A673 (cell line): ENCODE results near the gene ACSF2. TPM values are rescaled to one million over a fixed set of nuclear protein-coding genes. Genes with fewer than 3 reads are reported as not detected.

ENCODE experiments used
- BruUV-seq: library from RNA; stranded (reverse); fragments of 400-500 nt; replicated peaks from 2 replicates; lab custom pipeline; 2021; lab: Mats Ljungman, UMichigan
- CTCF ChIA-PET: fragments of 300-600 bp; sonication (Branson Sonifier 250); formaldehyde crosslinking; loops from one replicate; lab custom pipeline; 2022; ENCODE audit warnings: antibody characterized with exemption; lab: Charles Lee
- POLR2A ChIA-PET: fragments of 300-600 bp; sonication (Branson Sonifier 250); formaldehyde crosslinking; loops from one replicate; lab custom pipeline; 2022; ENCODE audit warnings: antibody characterized with exemption; ENCODE audit not compliant: low non-redundant PET; lab: Charles Lee
- DNase-seq: peaks from one replicate; pipeline ENCODE4 v3.0.0-alpha.2; 2015; ENCODE audit warnings: low spot score
- H3K27ac ChIP-seq: fragments of 200-600 bp; sonication (generic); 2 replicates; pipeline ENCODE4 v1.5.1; 2016; ENCODE audit warnings: mixed run types, low read depth, mild to moderate bottlenecking, mixed read lengths, antibody characterized with exemption, low read length; ENCODE audit not compliant: poor library complexity, severe bottlenecking
- H3K27me3 ChIP-seq: fragments of 200-600 bp; sonication (generic); replicated peaks from 2 replicates; pipeline ENCODE4 v1.6.1; 2017; ENCODE audit warnings: mixed run types, low read depth, mild to moderate bottlenecking, mixed read lengths, antibody characterized with exemption, low read length; ENCODE audit not compliant: insufficient read depth, poor library complexity
- H3K36me3 ChIP-seq: fragments of 200-600 bp; sonication (generic); 2 replicates; pipeline ENCODE4 v1.6.1; 2016; ENCODE audit warnings: mixed run types, mild to moderate bottlenecking, mixed read lengths, antibody characterized with exemption, low read length; ENCODE audit not compliant: insufficient read depth, poor library complexity, severe bottlenecking
- H3K4me1 ChIP-seq: fragments of 200-600 bp; sonication (generic); 2 replicates; pipeline ENCODE4 v1.6.1; 2017; ENCODE audit warnings: mixed run types, mild to moderate bottlenecking, mixed read lengths, antibody characterized with exemption, low read length; ENCODE audit not compliant: insufficient read depth, poor library complexity, severe bottlenecking
- H3K4me3 ChIP-seq: fragments of 200-600 bp; sonication (generic); 2 replicates; pipeline ENCODE4 v1.5.1; 2016; ENCODE audit warnings: low read depth, mixed run types, mild to moderate bottlenecking, mixed read lengths, low read length; ENCODE audit not compliant: poor library complexity, severe bottlenecking
- H3K9me3 ChIP-seq: fragments of 200-600 bp; sonication (generic); 2 replicates; pipeline ENCODE4 v1.6.1; 2016; ENCODE audit warnings: mixed run types, low read depth, mild to moderate bottlenecking, mixed read lengths, antibody characterized with exemption, low read length; ENCODE audit not compliant: poor library complexity, severe bottlenecking
- EZH2 ChIP-seq: fragments of 200-600 bp; sonication (generic); IDR thresholded peaks from 2 replicates; pipeline ENCODE4 v1.6.1; 2017; ENCODE audit warnings: borderline replicate concordance, low read depth, mild to moderate bottlenecking, mixed read lengths, antibody characterized with exemption, low read length; ENCODE audit not compliant: poor library complexity, severe bottlenecking
- intact Hi-C: fragments of 100-400 bp; cut with micrococcal nuclease; formaldehyde crosslinking; loops from one replicate; pipeline ENCODE4 v1.10.0; 2022; ENCODE audit not compliant: unreplicated experiment
- total RNA-seq: library from RNA; stranded (reverse); gene quantifications from 2 replicates; pipeline ENCODE4 v1.2.3, GENCODE V29; 2021
- TF ChIP-seq, protein P1 (sequence below): fragments of 300-800, 200-600 bp; sonication (generic); conservative IDR thresholded peaks from 2 replicates; pipeline ENCODE4 v1.5.1; 2017; ENCODE audit warnings: low read depth, mild to moderate bottlenecking, antibody characterized with exemption, low read length, moderate library complexity, mixed read lengths

The ACSF2 gene
- total RNA-seq, 1 experiment from 2014 or later: 4.1 TPM

DNA sequence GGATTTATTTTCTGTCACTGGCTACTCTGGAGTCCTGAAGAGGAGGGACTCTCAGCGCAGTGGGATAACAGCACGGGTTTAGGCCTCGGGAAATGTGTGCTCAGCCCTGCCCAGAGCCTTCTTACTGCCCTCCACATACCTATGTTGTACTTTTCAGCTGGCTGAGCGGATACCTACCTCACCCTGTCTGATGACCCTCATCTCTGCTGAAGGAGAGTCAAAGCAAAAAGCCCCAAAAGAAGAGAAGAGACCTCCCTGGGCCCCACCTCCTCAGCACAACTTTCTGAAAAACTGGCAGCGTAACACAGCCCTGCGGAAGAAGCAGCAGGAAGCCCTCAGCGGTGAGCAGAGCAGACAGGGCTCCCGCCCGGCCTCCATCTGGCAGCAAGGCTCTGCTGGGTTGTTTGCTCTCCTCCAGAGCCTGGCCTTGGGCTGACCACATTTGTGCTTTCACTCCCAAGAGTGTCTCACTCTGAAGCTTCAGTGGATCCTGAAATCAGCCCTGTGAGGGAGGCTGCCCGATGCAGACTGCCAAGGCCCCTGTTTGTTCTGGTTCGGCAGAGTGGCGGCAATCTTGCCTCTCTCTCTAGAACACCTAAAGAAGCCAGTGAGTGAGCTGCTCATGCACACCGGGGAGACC, 92.5 kb downstream of the ACSF2 start:
- DNase-seq: no peak
- H3K9me3 ChIP-seq: no peaks in the 10 kb centered on the region
- no peak overlapping the region for H3K4me3 ChIP-seq
- TF ChIP-seq, protein P1, sequence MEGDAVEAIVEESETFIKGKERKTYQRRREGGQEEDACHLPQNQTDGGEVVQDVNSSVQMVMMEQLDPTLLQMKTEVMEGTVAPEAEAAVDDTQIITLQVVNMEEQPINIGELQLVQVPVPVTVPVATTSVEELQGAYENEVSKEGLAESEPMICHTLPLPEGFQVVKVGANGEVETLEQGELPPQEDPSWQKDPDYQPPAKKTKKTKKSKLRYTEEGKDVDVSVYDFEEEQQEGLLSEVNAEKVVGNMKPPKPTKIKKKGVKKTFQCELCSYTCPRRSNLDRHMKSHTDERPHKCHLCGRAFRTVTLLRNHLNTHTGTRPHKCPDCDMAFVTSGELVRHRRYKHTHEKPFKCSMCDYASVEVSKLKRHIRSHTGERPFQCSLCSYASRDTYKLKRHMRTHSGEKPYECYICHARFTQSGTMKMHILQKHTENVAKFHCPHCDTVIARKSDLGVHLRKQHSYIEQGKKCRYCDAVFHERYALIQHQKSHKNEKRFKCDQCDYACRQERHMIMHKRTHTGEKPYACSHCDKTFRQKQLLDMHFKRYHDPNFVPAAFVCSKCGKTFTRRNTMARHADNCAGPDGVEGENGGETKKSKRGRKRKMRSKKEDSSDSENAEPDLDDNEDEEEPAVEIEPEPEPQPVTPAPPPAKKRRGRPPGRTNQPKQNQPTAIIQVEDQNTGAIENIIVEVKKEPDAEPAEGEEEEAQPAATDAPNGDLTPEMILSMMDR: no peak
- no peak for TF ChIP-seq EZH2
- ChIA-PET CTCF (no interaction called here), POLR2A (no interaction called here)
- intact Hi-C loops: no loop called here
- BruUV-seq: no TSS peak
- H3K36me3 ChIP-seq: no peaks in the 10 kb centered on the region
- H3K4me1 ChIP-seq: no peaks in the 10 kb centered on the region
- H3K27me3 ChIP-seq: no peaks in the 10 kb centered on the region
- H3K27ac ChIP-seq: no peak overlapping the region

DNA sequence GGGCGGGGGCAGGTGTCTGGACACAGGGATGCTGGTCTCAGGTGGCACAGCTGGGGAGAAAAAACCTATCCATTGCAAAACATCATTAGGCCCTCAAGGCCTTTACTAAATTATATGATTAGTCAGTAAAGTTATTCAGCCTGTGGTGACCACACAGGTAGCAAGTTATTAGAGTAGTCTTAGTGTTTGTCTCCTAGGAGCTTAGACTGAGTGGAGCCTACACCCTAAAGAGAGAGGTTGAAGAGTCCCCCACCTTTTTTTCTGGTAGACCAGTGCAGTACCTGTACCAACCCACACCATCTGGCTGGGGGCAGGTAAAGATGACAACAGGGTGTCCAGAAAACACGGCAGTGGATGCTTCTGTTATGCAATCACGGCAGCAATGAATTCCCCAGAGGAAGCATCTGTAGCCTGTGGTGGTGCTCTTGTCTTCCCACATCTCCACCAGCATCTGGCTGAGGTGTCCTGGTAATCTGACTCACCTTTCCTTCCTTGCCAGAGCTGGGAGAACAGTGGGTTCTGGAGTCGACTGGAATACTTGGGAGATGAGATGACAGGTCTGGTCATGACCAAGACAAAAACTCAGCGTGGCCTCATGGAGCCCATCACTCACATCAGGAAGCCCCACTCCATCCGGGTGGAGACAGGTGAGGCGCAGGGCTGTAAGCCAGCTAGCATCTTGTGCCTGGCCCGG, 93.3 kb downstream of the ACSF2 start:
- DNase-seq: no peak
- Histone ChIP-seq H3K4me3 (no peak overlapping the region), H3K27ac (no peak overlapping the region), H3K27me3 (no peaks in the 10 kb centered on the region), H3K9me3 (no peaks in the 10 kb centered on the region), H3K4me1 (no peaks in the 10 kb centered on the region), H3K36me3 (no peaks in the 10 kb centered on the region)
- POLR2A ChIA-PET: no interaction called here
- TF ChIP-seq, protein P1: no peak
- TF ChIP-seq EZH2: no peak
- CTCF ChIA-PET: no interaction called here
- intact Hi-C loops: no loop called here
- no TSS peak for BruUV-seq

GRCh38 chr17:50520483-50520882, 94.5 kb downstream of the ACSF2 start:
- Histone ChIP-seq H3K27me3 (no peaks in the 10 kb centered on the region), H3K9me3 (no peaks in the 10 kb centered on the region), H3K4me1 (no peaks in the 10 kb centered on the region), H3K4me3 (no peak overlapping the region), H3K27ac (no peak overlapping the region), H3K36me3 (no peaks in the 10 kb centered on the region)
- ChIA-PET CTCF (no interaction called here), POLR2A (no interaction called here)
- BruUV-seq: no TSS peak
- TF ChIP-seq, protein P1: no peak
- TF ChIP-seq EZH2: no peak
- no peak for DNase-seq
- intact Hi-C loops: no loop called here
